GM10248 (cell line): ENCODE measurements around the gene LCP2.
A peak's percentile ranks its signal among the peaks of the same experiment; 100 is the strongest.

Source experiments
- CTCF ChIA-PET: fragments of 300-600 bp; sonication (Branson Sonifier 250); formaldehyde crosslinking; extraction: SDS; loops from one replicate; lab custom pipeline; 2021; ENCODE audit warnings: antibody characterized with exemption; lab: Yijun Ruan, JAX
- POLR2A ChIA-PET: fragments of 350-650 bp; sonication (Branson Sonifier 250); formaldehyde crosslinking; extraction: SDS; loops from one replicate; lab custom pipeline; 2020; ENCODE audit warnings: antibody characterized with exemption; lab: Yijun Ruan, JAX
- DNase-seq: peaks from one replicate; pipeline ENCODE4 v3.0.0; 2012; ENCODE audit errors: extremely low spot score
- CTCF ChIP-seq: IDR thresholded peaks from 2 replicates; pipeline ENCODE4 v1.5.1; 2012; ENCODE audit warnings: mild to moderate bottlenecking, low read depth; ENCODE audit errors: extremely low read depth, missing control alignments, control extremely low read depth

The LCP2 gene

GRCh38 chr5:170278611-170279458, 18.7 kb downstream of the LCP2 start:
- TF ChIP-seq CTCF = no peak
- CTCF ChIA-PET = interaction anchor here (1.0 to 5.9 kb wide), 11 partner anchors 11 to 178 kb away, joined by 3 to 50 read pairs (median 4); no protein-coding TSS in a partner anchor
- POLR2A ChIA-PET = interaction anchor here (0.5 kb wide), 1 partner anchor 9 kb away, joined by 4 read pairs; no protein-coding TSS in a partner anchor
- peak; percentile 82 for DNase-seq

DNA sequence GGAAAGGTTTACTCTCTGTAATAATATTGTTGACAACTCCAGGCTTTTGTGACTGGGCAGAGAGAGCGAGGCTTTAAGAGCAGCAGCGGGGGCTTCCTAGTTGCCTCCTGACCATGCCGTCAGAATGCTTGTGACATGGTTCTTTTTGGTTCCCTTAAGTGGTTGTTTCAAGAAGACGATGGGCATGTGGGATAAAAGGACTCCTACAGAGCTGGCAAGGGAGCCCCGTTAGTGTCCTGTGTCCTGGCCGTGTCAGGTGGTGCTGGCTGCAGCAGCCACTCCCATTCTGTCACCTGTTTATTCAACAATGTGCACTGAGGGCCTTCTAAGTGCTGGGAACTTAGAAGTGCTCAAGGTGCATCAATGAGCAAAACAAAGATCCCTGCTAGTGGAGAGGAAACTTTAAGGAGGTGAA, 19.7 kb downstream of the LCP2 start:
- CTCF ChIA-PET = interaction anchor here (0.6 to 5.9 kb wide), 5 partner anchors 10 to 129 kb away, joined by 3 to 50 read pairs (median 4); no protein-coding TSS in a partner anchor
- no peak for TF ChIP-seq CTCF
- POLR2A ChIA-PET = no interaction called here
- no peak for DNase-seq

DNA sequence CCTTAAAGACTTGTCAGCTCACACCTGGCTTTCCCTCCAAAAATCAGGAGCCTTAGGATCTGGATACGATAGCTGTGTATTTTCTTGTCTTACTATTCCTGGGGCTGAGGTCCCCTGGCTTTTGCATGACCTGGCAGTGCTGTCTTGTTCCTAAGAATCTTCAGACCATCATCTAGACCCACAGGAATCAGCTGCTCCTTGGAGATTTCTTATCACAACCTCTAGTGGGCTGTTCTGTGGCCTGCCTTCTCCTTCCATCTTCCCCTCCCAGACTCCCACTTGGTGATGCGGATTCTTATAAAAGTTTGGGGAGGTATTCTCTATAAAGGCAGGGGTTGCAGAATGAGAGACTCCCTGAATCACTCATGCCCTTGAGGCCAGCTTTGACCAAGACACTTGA, 21.4 kb downstream of the LCP2 start:
- DNase-seq = no peak
- ChIA-PET POLR2A (no interaction called here), CTCF (interaction anchor here (0.7 to 2.7 kb wide), 10 partner anchors 9 to 149 kb away, joined by 3 to 21 read pairs (median 3); no protein-coding TSS in a partner anchor)
- TF ChIP-seq CTCF = no peak

DNA sequence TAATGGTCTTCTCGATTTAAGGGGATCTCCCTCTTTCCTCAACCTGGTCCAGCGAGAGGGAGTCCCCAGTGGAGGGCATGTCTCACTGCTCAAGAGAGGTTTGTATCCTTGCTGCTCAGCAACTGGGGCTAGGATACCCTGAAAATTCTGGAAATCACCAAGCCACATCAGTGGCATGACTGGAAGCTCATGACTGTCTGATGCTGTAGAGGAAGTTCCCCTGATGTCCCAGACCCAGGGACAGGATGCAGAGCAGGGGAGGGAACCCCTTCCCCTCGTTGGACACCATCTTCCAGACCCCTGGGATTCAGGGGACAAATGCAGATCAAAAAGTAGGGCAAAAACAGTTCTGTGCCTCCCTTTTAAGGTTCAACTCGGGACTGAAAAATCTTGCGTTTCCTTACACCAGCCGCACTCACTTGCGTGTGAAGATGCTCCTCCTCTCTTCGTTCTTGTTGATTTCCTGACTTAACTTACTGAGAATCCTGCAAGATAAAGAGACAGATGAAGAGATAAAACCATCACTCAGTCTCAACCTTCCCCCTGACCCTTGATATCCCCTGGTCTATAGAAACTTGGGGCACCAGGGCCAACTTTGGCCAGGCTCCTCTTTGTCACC, 22.1 kb downstream of the LCP2 start:
- ChIA-PET POLR2A (no interaction called here), CTCF (interaction anchor here (0.6 to 2.7 kb wide), 8 partner anchors 9 to 150 kb away, joined by 3 to 21 read pairs (median 3); no protein-coding TSS in a partner anchor)
- no peak for TF ChIP-seq CTCF

GRCh38 chr5:170273968-170274710, 23.4 kb downstream of the LCP2 start:
- no peak for DNase-seq
- TF ChIP-seq CTCF = peak; percentile 21
- ChIA-PET POLR2A (no interaction called here), CTCF (interaction anchor here (0.7 to 2.7 kb wide), 10 partner anchors 9 to 147 kb away, joined by 3 to 12 read pairs (median 4); no protein-coding TSS in a partner anchor)

More for the DNA sequence above, 22.1 kb downstream of the LCP2 start:
- DNase-seq = no peak
